ENCODE measurements around the gene DEPDC7. TPM values are rescaled to one million over a fixed set of nuclear protein-coding genes. Genes with fewer than 3 reads are reported as not detected.
A peak's percentile ranks its signal among the peaks of the same experiment; 100 is the strongest.
"Not testable (repeated sequence)": the region's sequence is repeated elsewhere in the genome, so short reads cannot be mapped to it uniquely, and the experiment has no call there.

Gene DEPDC7
- 10 to 100 TPM in 3 of 4 donors, 1 to 10 TPM in 1; 3.3 to 76.2 (median 36.9) TPM for total RNA-seq

DNA sequence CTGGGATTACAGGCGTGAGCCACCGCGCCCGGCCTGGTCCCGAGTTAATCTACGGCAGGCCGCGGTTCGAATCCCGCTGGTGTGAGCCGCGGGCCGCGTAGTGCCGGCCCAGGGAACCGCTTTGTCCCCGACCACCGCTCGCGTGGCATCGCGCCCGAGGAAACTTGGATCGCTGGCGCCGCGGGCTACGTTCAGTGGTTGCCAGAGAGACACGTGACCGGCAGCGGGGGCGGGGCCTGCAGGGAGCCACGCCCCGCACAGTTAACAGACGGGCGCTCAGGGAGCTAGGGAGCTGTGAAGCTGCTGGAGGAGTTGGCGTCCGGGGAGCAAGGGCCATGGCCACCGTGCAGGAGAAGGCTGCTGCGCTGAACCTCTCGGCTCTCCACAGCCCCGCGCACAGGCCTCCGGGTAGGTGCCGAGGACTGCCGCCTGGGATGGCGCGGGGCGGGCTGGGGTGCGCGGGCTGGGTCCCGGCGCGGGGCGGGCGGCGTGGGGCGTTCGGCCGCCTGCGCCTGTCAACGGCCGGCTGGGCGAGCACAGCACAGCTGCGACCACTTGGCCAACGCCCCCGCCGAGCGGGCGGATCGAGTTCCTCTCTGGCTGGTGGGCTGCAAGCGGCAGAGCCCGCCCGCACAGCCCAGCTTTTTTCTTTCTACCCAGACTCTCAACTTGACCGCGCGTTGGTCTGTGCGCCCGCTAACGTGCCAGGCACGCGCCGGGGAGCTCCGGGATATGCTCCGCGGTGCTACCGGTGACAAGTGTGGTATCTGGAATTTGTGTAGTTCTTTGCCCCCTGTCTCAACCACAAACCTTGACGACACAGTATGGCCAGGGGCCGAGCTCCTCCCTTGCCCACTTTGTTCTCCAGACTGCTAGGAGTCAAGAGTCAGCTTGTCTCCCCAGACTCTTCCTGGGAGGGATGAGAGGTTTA is at the start of gene DEPDC7:
Gene DEPDC7 (plus strand): TSS at position 258 of the 931 bp plus-strand sequence. CDS start 78 bp downstream, at position 336.
- Histone ChIP-seq H3K4me1 (peaks cover 0 to 31% (median 8%) of the 10 kb centered on the region in 4 donors), H3K9me3 (no peaks in the 10 kb centered on the region), H3K4me3 (peak within 1 kb of the TSS; percentile 41 to 74 (median 56)), H3K27me3 (no peaks in the 10 kb centered on the region), H3K27ac (peak within 1 kb of the TSS; percentile 48 to 76 (median 62)), H3K36me3 (no peaks in the 10 kb centered on the region)
- TF ChIP-seq POLR2A (IDR thresholded peaks at IDR 0.05), result peak; percentile 59 to 81
- TF ChIP-seq, protein P1, sequence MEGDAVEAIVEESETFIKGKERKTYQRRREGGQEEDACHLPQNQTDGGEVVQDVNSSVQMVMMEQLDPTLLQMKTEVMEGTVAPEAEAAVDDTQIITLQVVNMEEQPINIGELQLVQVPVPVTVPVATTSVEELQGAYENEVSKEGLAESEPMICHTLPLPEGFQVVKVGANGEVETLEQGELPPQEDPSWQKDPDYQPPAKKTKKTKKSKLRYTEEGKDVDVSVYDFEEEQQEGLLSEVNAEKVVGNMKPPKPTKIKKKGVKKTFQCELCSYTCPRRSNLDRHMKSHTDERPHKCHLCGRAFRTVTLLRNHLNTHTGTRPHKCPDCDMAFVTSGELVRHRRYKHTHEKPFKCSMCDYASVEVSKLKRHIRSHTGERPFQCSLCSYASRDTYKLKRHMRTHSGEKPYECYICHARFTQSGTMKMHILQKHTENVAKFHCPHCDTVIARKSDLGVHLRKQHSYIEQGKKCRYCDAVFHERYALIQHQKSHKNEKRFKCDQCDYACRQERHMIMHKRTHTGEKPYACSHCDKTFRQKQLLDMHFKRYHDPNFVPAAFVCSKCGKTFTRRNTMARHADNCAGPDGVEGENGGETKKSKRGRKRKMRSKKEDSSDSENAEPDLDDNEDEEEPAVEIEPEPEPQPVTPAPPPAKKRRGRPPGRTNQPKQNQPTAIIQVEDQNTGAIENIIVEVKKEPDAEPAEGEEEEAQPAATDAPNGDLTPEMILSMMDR (IDR thresholded peaks at IDR 0.05), result peak in 1 of 6 experiments; percentile 6
- DNase-seq, result peak; percentile 64 to 95 (median 94)

DNA sequence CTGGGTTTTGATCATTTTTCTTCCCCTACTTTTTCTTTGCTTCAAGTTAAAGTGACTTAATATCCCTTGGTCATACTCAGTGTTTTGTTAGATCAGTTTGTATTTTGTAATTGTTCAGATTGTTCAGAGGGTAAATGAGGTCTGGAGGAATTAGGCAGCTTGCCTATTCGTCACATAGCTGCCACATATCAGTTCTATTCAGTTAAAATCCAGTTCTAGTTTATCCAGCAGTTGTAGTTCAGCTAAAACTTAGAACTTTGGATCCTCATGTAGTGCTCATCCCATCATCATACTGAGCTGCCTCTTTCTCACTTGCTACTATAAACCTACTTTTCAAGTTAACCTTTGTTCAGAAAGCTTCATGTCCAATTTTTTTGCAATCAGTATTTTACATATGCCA is 47.1 kb upstream of the DEPDC7 start:
- no peak for DNase-seq
- no peak for TF ChIP-seq POLR2A (IDR thresholded peaks at IDR 0.05)
- TF ChIP-seq, protein P1 (IDR thresholded peaks at IDR 0.05), result no peak
- no peak overlapping the region for H3K27ac ChIP-seq
- no peaks in the 10 kb centered on the region for H3K9me3 ChIP-seq
- no peaks in the 10 kb centered on the region for H3K4me1 ChIP-seq
- H3K4me3 ChIP-seq, result no peak overlapping the region
- peaks cover 0 to 28% (median 0%) of the 10 kb centered on the region in 3 donors for H3K36me3 ChIP-seq
- no peaks in the 10 kb centered on the region for H3K27me3 ChIP-seq

DNA sequence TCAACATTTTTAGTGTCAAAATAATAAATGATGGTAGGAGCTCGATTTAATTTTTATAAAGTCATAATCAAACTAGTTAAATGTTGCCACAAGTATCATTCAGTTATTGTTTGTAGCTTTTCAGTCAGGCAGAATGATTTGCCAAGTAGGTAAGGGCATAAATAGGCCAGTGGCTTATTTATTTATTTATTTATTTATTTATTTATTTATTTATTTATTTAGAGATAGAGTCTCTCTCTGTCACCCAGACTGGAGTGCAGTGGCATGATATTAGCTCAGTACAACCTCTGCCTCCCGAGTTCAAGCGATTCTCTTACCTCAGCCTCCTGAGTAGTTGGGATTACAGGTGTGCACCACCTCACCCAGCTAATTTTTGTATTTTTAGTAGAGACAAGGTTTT is 43.4 kb upstream of the DEPDC7 start:
- H3K27ac ChIP-seq, H3K27me3 ChIP-seq, DNase-seq, H3K4me3 ChIP-seq, H3K4me1 ChIP-seq, H3K9me3 ChIP-seq: not testable (repeated sequence)
- peaks cover 0 to 27% (median 0%) of the 10 kb centered on the region in 3 donors for H3K36me3 ChIP-seq

DNA sequence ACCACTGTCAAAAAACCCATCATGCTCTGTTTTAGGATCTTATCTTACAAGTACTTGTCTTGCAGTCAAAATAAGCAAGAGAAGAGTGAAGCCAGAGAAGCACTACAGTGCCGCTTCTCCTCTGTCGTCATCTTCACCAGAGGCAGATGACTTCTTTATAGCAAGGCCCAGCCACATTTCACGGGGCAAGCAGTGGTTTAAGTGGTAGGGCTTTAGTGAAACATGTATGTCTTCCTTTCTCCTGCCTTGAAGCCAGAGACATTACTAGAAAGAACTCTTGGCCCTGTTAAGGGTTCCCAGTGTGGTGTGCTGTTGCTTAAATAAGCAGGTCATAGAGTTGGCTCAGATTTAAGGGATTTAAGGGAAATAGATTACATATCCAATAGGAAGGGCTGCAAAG is 42.9 kb upstream of the DEPDC7 start:
- Histone ChIP-seq H3K27ac (no peak overlapping the region), H3K4me1 (no peaks in the 10 kb centered on the region), H3K4me3 (no peak overlapping the region), H3K27me3 (no peaks in the 10 kb centered on the region), H3K9me3 (no peaks in the 10 kb centered on the region), H3K36me3 (peaks cover 0 to 26% (median 0%) of the 10 kb centered on the region in 3 donors)
- TF ChIP-seq, protein P1 (IDR thresholded peaks at IDR 0.05), result no peak
- no peak for TF ChIP-seq POLR2A (IDR thresholded peaks at IDR 0.05)
- DNase-seq, result no peak

DNA sequence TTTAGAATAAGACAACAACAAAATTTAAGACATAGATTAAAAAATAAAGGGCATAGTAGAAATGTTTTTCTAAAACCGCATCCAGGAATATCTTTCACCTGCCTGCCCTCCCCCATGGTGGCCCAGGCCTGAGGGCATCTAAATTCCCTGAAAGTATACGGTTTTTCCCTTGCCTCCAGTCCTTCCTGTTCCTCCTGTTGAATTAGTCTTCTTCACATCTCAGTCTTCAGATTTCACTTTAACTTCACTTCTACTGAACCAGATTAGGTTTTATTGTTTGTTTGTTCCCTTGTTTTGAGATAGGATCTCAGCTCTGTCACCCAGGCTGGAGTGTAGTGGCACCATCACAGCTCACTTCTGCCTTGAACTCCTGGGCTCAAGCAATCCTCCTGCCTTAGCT is 33.1 kb upstream of the DEPDC7 start:
- no peak for DNase-seq
- TF ChIP-seq POLR2A (IDR thresholded peaks at IDR 0.05), result no peak
- no peak overlapping the region for H3K27ac ChIP-seq

DNA sequence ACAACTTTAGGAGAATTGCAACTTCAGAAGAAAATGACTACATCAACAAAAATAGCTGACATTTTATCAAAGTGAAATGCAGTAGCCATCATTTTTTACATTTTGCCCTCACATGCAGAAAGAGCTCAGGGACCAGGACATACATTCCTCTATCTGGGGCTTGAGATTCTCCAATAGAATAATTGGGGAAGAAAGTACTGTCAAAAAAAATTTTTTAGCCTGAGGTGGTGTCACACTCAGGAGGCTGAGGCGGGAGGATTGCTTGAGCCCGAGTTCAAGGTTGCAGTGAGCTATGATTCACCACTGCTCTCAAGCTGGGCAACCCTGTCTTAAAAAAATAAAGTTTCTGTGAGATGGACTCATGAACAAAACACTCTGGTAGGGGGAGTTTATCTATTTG is 32.2 kb upstream of the DEPDC7 start:
- Histone ChIP-seq H3K9me3 (no peaks in the 10 kb centered on the region), H3K36me3 (no peaks in the 10 kb centered on the region), H3K4me3 (no peak overlapping the region), H3K27me3 (no peaks in the 10 kb centered on the region), H3K27ac (no peak overlapping the region), H3K4me1 (no peaks in the 10 kb centered on the region)
- DNase-seq, result no peak
- TF ChIP-seq, protein P1 (IDR thresholded peaks at IDR 0.05), result no peak
- TF ChIP-seq POLR2A (IDR thresholded peaks at IDR 0.05), result no peak

More for the DNA sequence above, 33.1 kb upstream of the DEPDC7 start:
- no peaks in the 10 kb centered on the region for H3K9me3 ChIP-seq
- no peaks in the 10 kb centered on the region for H3K36me3 ChIP-seq
- no peaks in the 10 kb centered on the region for H3K27me3 ChIP-seq
- no peak overlapping the region for H3K4me3 ChIP-seq
- no peaks in the 10 kb centered on the region for H3K4me1 ChIP-seq
